ENCODE results near the gene ADAMTS2.

DNA sequence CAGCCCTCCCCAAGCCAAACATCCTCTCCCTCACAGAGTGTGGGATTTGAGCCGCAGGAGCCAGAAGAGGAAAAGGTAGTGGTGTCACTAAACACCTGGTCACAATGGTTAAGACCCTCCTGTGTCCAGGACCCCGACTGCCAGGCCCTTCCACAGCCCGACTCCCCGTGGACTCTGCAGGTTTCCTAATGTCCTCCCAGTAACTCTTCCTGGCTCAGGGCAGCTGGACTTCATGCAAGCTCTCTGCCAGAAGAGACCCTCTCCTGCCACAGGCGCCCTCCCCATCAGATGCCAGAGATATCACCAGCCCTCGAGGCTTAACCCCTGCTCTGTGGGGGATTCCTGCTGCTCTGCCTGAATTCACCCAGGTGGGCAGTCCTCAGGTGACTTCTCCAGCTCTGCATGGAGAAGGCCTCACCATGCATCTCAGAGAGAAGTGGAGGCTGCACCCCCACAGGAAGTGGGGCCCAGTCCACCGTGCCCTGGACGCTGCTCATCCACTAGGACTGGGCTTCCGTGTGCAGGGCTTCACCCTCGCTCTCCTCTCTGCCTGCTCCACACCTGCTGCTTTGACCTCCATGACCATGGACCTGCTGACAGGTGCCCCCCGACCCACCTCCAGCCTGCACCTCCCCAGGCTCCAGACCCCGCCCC lies 111.2 kb downstream of the ADAMTS2 start:
- TF ChIP-seq, protein P1, sequence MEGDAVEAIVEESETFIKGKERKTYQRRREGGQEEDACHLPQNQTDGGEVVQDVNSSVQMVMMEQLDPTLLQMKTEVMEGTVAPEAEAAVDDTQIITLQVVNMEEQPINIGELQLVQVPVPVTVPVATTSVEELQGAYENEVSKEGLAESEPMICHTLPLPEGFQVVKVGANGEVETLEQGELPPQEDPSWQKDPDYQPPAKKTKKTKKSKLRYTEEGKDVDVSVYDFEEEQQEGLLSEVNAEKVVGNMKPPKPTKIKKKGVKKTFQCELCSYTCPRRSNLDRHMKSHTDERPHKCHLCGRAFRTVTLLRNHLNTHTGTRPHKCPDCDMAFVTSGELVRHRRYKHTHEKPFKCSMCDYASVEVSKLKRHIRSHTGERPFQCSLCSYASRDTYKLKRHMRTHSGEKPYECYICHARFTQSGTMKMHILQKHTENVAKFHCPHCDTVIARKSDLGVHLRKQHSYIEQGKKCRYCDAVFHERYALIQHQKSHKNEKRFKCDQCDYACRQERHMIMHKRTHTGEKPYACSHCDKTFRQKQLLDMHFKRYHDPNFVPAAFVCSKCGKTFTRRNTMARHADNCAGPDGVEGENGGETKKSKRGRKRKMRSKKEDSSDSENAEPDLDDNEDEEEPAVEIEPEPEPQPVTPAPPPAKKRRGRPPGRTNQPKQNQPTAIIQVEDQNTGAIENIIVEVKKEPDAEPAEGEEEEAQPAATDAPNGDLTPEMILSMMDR (IDR thresholded peaks at IDR 0.05), result no peak
- no peak for TF ChIP-seq POLR2A (IDR thresholded peaks at IDR 0.05)
